ENCODE measurements around the gene PRDX4.
"Not testable (repeated sequence)": the region's sequence is repeated elsewhere in the genome, so short reads cannot be mapped to it uniquely, and the experiment has no call there.

Gene PRDX4

GRCh38 chrX:23676486-23676885 lies 9.2 kb downstream of the PRDX4 start:
- not testable (repeated sequence) for DNase-seq

- DNase-seq: no peak
These were observed 24.9 kb downstream of the PRDX4 start for GRCh38 chrX:23692166-23692565.

DNA sequence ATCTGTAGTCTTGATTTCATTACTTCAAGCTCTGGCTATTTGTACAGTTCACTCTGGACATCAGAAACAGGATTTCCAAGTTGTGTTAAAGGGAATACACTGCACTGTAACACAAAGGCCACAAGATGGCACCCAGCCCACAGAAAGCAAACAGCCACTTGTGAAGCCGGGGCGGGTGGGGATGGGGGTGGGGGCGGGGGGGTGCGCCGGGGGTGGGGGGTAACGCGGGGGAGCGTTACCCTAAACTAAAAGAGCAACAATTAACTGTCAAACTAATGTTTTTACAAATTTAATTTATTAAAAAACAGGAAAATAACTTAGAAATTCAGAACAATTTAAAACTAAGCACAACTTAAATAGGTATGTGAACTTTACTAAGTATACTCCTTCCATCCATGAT lies 27.3 kb downstream of the PRDX4 start:
- DNase-seq: peak; percentile 39

- no peak for DNase-seq
These were observed 32.4 kb downstream of the PRDX4 start for GRCh38 chrX:23699636-23700194.

- no peak for DNase-seq
These were observed 37.4 kb downstream of the PRDX4 start for GRCh38 chrX:23704673-23705206.

- DNase-seq: no peak
These were observed 37.9 kb downstream of the PRDX4 start for GRCh38 chrX:23705235-23705634.

GRCh38 chrX:23720117-23720677 lies 52.9 kb downstream of the PRDX4 start:
- no peak for DNase-seq

- DNase-seq: no peak
These were observed 58.9 kb downstream of the PRDX4 start for GRCh38 chrX:23726191-23726590.

DNA sequence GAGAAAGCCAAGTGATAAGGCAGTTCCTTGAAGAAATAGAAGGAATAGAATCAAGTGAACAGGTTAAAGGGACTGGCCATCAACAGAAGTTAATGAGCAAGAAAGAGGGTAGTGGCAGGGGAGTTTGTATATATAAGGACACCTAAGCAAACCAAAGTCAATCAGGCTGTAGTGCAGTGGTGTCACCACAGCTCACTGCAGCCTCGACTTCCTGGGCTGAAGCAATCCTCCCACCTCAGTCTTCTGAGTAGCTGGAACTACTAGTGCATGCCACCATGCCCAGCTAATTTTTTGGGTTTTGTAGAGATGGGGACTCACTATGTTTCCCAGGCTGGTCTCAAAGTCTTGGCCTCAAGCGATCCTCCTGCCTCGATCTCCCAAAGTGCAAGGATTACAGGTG lies 59.9 kb downstream of the PRDX4 start:
- no peak for DNase-seq

DNA sequence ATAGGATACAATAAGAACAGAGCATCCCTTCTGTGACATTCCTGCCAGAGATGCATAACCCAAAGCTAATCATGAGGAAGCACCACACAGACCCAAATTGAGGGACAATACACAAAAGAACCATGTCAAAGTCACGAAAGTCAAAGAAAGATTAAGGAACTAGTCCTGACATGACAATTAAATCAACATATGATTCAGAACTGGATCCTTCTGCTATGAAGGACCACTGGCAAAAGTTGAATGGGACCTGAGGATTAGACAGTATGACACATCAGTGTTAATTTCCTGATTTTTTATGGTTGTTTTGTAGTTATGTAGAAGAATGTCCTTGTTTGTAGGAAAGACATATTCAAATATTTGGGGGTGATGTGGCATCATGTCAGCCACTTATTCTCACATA lies 61.9 kb downstream of the PRDX4 start:
- no peak for DNase-seq

DNA sequence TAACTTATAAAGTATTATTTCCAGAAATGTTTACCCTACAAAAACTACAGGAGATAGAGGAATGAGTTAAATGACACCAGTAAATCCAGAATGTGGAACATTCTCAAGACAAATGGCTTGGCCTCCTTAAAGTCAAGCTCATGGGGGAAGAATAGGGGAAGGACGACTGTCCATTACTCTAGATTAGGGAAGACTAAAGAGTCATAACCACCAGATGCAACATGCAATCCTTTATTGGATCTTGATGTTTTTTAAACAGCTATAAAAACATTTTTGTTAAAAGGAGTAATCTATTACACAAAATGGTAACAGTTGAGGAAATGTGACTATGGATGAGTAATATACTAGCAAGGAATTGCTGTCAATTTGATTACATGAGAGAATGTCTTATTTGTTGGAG lies 64.7 kb downstream of the PRDX4 start:
- no peak for DNase-seq

DNA sequence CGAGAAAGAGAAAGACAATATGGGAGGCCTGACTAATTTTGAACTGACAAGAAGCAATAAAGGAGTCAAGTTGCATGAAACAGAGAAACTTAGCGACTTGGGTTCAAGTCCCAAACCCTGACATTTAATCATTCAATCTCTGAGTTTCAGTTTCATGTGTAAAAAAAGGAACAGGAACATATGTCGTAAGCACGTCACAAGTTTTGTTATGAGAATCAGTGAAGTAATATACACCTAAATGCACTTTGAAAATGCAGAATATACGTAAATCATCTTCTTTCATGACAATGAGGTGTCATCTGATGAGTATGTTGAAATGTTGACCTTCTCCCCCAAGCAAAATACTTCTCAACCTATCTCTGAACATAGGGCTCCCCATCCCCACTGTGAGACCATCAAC lies 65.4 kb downstream of the PRDX4 start:
- DNase-seq: no peak

Data from NCI-H345 (cell line).